GM18870 (cell line): ENCODE data around the gene DMXL1.

Source experiments
- ATAC-seq: cut with Tn5 transposase; IDR thresholded peaks from one replicate; pipeline ENCODE4 v1.9.1; 2021; ENCODE audit warnings: moderate library complexity; ENCODE audit not compliant: unreplicated experiment

DMXL1 gene

GRCh38 chr5:119264186-119264585 is 193.3 kb downstream of the DMXL1 start:
- ATAC-seq: no peak

GRCh38 chr5:119267958-119268386 is 197.1 kb downstream of the DMXL1 start:
- ATAC-seq: peak; percentile 95

GRCh38 chr5:119268387-119269060 is 197.6 kb downstream of the DMXL1 start:
- peak; percentile 59 for ATAC-seq

GRCh38 chr5:119269061-119269944 is 198.4 kb downstream of the DMXL1 start:
- ATAC-seq: peak; percentile 4

GRCh38 chr5:119270121-119270565 is 199.3 kb downstream of the DMXL1 start:
- ATAC-seq: no peak

GRCh38 chr5:119270960-119271757 is 200.3 kb downstream of the DMXL1 start:
- no peak for ATAC-seq

- no peak for ATAC-seq
Observed at GRCh38 chr5:119271758-119272730, 201.2 kb downstream of the DMXL1 start.

GRCh38 chr5:119273391-119273839 is 202.5 kb downstream of the DMXL1 start:
- ATAC-seq: no peak

GRCh38 chr5:119274030-119274766 is 203.3 kb downstream of the DMXL1 start:
- no peak for ATAC-seq

GRCh38 chr5:119274767-119275130 is 203.9 kb downstream of the DMXL1 start:
- peak; percentile 44 for ATAC-seq

- ATAC-seq: no peak
Observed at GRCh38 chr5:119275146-119275545, 204.3 kb downstream of the DMXL1 start.

- peak; percentile 60 for ATAC-seq
Observed at GRCh38 chr5:119275601-119276173, 204.8 kb downstream of the DMXL1 start.

GRCh38 chr5:119276978-119277377 is 206.1 kb downstream of the DMXL1 start:
- ATAC-seq: no peak

- ATAC-seq: no peak
Observed at GRCh38 chr5:119279093-119279492, 208.2 kb downstream of the DMXL1 start.

- ATAC-seq: no peak
Observed at GRCh38 chr5:119280380-119280779, 209.5 kb downstream of the DMXL1 start.

GRCh38 chr5:119282628-119283027 is 211.7 kb downstream of the DMXL1 start:
- ATAC-seq: no peak

GRCh38 chr5:119284031-119284430 is 213.1 kb downstream of the DMXL1 start:
- ATAC-seq: no peak

- no peak for ATAC-seq
Observed at GRCh38 chr5:119285070-119285916, 214.4 kb downstream of the DMXL1 start.
